Lower leg skin (tissue), 3 donors: Measurements from ENCODE around the gene IFT27.

ENCODE experiments used
- POLR2A ChIP-seq, 2 donors: fragments of 450-650 bp; IDR thresholded peaks; one replicate each; pipeline ENCODE4 v1.6.1; 2016 to 2017; ENCODE audit warnings: antibody characterized with exemption in 2 of 2, mild to moderate bottlenecking in 1 of 2, moderate library complexity in 1 of 2
- TF ChIP-seq, protein P1 (sequence below), 3 donors: fragments of 450-650 bp; IDR thresholded peaks; one replicate each; pipeline ENCODE4 v1.5.1; 2016; ENCODE audit warnings: antibody characterized with exemption in 3 of 3, mild to moderate bottlenecking in 3 of 3, moderate library complexity in 2 of 3

DNA sequence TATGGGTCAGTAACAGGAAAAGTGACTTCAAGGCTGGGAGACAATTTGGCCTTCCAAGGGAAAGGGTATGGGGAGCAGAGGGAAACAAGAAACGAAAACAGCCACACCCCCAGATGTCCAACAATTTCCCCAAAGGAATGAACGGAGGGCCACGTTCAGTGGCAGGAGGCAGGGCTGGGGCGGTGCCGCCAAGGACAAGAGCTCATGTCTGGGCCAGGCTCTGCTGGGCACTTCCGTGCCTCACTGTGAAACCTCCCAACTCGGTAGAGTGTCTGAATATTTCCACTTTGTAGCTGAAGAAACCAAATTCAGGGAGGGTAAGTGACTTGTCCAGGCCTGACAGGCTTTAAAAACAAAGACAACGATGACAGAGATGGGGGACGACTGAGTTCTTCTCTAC is 11.9 kb downstream of the IFT27 start:
- TF ChIP-seq, protein P1, sequence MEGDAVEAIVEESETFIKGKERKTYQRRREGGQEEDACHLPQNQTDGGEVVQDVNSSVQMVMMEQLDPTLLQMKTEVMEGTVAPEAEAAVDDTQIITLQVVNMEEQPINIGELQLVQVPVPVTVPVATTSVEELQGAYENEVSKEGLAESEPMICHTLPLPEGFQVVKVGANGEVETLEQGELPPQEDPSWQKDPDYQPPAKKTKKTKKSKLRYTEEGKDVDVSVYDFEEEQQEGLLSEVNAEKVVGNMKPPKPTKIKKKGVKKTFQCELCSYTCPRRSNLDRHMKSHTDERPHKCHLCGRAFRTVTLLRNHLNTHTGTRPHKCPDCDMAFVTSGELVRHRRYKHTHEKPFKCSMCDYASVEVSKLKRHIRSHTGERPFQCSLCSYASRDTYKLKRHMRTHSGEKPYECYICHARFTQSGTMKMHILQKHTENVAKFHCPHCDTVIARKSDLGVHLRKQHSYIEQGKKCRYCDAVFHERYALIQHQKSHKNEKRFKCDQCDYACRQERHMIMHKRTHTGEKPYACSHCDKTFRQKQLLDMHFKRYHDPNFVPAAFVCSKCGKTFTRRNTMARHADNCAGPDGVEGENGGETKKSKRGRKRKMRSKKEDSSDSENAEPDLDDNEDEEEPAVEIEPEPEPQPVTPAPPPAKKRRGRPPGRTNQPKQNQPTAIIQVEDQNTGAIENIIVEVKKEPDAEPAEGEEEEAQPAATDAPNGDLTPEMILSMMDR (IDR thresholded peaks at IDR 0.05), result no peak
- no peak for TF ChIP-seq POLR2A (IDR thresholded peaks at IDR 0.05)
